ENCODE results near the gene ACTN1. TPM values are rescaled to one million over a fixed set of nuclear protein-coding genes. Genes with fewer than 3 reads are reported as not detected.

ACTN1 gene
- total RNA-seq, 1 experiment from 2014 or later = 363 TPM

- DNase-seq (ENCODE audit: low read depth) = peak; percentile 100
These were observed 27.9 kb downstream of the ACTN1 start for GRCh38 chr14:68951035-68951797.

- DNase-seq (ENCODE audit: low read depth) = peak; percentile 49
These were observed 29.0 kb downstream of the ACTN1 start for GRCh38 chr14:68950111-68950510.

DNA sequence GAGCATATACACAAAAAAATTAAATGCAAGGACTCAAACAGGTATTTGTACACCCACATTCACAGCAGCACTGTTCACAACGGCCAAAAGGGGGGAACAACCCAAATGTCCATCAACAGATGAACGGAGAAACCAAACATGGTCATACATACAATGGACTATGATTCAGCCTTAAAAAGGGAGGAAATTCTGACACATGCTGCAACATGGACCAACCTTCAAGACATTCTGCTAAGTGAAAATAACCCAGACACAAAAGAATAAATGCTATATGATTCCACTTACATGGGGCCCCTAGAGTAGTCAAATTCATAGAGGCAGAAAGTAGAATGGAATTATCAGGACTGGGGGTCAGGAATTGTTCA lies 29.5 kb downstream of the ACTN1 start:
- DNase-seq (ENCODE audit: low read depth) = no peak

DNA sequence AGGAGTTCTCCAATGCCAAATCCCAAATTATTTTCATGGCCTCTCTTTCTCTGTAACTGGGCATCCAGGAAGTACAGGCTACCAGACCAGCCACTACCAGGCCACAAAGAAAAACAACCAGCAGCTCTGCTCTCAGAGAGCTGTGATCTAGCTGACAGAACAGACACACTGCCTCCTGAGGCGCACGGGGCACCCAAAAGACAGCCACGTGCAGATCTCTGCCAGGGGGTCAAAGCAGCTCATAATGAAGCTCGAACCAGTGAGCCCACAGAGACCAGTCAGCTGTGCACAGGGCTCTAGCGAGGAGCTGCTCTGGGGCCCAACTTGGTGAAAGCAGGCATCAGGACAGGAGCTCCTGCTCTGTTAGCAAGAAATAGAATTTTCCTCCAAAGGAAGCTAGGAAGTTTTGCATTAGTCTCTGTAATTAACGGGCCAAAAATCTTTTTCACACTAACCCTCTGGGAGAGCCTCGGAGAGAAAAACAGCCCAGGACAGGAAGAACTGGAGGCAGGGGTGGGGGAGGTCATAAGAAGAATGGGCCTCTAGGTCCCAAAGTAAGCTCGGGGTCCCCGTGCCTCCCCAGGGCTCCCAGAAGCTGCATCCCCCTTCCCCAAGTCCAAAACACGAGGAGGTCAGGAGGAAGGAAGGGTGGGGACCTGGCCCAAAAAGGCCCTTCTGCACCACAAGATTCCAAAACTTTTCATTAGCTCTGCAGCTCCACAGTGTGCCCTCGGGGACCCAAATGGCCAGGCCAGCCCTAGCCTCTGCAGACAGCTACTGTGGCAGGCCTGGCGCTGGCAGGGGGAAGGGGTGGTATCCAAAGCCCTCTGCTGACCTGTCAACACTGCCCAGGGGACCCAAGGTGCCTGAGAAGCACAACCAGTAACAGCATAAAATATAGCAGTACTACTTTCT lies 30.2 kb downstream of the ACTN1 start:
- no peak for DNase-seq (ENCODE audit: low read depth)

GRCh38 chr14:68947802-68948201 lies 31.3 kb downstream of the ACTN1 start:
- no peak for DNase-seq (ENCODE audit: low read depth)

- DNase-seq (ENCODE audit: low read depth) = no peak
These were observed 32.6 kb downstream of the ACTN1 start for GRCh38 chr14:68946489-68946822.

DNA sequence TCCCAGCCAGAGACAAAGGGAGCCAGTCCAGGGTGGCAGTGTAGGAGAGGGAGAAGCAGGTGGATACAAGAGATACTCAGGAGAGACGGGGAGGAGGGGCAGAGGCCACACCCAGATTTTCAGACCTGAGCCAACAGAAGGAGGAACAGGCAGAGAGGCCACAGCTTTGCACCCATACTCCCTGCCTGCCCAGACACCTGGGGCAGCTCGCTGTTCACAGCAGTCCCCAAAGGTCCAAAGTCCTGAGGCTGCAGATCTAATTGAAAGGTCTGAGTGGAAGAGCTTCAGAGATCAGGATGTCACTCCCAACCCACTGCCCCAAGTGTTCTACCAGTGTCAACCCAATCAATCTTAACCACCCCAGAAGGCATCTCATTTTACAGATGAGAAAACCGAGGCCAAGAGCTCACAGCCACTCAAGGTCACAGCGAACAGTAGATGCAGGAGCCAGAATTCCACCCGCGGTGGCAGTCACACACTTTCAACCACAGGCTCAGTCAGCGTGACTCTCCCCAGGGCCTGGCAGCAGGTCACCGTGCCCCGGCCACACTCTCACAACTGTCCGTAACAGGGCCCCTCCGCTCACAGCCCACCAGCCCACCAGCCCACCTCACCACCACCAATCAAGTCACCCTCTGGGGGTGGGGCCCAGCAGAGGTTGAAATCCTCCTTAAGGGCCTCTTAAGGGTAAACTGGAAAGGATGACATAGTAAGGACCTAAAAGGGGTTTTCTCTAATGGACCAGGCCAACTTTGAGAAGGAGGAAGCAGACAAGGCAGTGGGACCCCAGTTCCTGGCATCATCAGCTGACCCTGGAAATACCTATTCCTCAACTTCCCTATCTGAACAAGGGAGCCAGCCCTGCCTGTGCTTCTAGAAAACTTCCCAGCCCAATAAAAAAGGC lies 33.3 kb downstream of the ACTN1 start:
- no peak for DNase-seq (ENCODE audit: low read depth)

DNA sequence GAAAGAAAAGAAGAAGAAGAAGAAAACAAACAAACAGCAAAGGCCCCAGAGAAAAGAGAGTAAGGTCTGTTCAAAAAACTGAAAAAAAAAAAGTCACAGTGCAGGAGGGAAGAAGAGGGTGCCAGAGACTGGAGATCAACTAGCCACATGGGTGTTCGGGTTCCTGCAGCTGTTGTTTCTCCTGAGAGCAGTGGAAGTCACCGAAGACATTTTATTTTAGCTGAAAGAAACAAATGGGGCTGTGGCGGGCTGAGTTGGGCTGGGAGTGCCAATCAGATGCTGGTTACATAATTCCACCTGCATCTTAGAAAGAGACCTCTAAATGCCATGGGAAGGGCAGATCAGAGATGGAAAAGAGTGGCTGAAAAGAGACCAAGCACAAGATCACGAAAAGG lies 33.9 kb downstream of the ACTN1 start:
- no peak for DNase-seq (ENCODE audit: low read depth)

- DNase-seq (ENCODE audit: low read depth) = no peak
These were observed 34.9 kb downstream of the ACTN1 start for GRCh38 chr14:68944162-68944561.

DNA sequence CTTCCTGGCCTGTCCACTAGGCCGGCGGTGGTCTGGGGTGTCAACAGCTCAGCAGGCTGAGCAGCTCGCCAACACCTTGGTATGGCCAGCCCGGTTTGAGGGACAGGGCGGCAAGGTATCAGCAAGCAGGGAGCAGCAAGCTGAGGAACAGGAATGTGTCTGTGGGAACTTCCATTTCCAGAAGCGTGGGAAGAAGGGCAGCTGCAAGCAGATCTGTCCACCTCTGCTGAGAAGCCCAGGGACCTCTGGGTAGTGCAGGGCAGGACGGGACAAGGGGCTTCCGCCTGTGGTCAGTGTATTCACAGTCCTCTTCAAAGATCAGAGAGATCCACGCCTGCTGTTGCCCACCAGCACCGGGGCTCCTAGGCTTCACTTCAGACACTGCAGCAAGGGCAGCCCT lies 36.0 kb downstream of the ACTN1 start:
- no peak for DNase-seq (ENCODE audit: low read depth)

- no peak for DNase-seq (ENCODE audit: low read depth)
These were observed 36.6 kb downstream of the ACTN1 start for GRCh38 chr14:68942296-68943035.

DNA sequence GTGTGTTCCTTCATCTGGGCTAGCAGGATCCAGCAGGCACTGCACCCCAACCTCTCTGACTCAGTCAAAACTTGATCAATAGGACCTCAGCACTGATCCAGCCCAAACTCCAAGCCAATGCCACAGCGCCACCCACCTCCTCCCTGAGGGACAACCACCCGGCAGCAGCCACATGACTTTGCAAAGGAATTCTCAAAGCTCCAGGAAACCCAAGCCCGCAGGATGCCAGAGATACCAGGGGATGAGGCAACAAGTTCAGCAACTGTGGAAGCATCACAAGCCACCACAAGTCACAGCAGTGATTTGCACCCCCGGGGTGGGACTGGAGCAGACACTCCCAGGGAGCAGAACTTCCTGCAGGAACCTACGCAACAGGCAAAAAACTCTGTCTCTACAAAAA lies 37.3 kb downstream of the ACTN1 start:
- DNase-seq (ENCODE audit: low read depth) = peak; percentile 99

GRCh38 chr14:68940614-68941185 lies 38.4 kb downstream of the ACTN1 start:
- DNase-seq (ENCODE audit: low read depth) = peak; percentile 67

DNA sequence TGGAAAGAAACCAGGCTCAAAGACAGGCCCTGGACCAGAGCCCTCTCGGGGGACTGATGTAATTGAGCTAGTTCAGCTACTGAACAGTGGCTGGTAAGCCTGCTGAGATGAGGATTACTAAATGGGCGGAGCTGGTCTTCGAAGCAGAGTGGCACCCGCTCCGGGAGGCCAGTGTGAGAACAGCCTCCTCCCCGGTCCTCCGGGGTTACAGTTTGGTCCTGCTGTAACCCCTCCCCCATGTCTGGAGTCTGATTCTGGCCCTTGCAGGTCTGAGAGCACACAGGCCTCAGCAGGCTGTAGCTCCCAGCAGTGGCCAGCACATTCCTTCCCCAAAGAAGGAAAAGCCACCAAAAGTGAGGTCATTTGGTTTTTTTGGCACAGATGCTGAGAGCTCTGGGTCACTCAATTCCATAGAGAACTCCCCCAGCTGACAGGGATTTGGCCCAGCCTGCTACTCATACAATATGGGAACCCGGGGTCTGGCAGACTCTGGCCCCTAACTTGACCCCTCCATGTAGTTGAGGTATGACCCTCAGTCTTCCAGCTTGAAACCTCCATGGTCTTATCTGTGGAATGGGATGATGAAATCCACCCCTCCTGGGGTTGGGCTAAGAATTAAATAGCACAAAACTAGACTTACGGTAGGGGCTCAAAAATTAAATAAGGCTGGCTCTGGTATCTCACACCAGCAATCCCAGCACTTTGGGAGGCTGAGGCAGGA lies 39.0 kb downstream of the ACTN1 start:
- peak; percentile 99 for DNase-seq (ENCODE audit: low read depth)

DNA sequence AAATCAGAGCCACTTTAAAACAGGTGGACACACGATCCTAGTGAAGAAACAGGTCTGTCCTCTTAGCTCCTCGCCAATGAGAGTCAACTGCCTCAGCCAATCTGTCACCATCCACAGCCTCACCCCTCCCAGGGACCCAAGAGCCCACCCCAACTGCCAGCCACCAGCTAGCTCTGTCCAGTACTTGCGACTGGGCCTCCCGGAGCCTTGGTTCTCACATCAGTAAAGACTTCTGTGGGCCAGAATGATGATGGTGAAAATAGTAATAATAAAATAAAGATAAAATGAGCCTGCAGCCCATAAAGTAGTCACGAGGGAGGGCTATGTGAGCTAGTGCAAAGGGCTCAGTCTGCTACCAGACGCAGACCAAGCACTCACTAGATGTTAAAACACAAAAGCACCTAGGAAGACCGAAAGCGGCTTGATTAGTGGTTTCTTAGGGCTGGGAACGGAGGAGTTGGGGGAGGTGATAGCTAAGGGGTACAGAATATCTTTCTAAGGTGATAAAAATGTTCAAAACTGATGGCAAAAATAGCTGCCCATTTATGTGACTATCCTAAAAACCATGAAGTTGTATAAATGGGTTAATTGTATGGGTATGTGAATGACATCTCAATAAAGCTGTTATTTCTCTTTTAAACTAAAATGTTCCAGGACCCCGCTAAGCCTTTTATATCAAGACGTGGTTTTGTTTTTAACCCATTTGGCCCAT lies 39.8 kb downstream of the ACTN1 start:
- DNase-seq (ENCODE audit: low read depth) = no peak

DNA sequence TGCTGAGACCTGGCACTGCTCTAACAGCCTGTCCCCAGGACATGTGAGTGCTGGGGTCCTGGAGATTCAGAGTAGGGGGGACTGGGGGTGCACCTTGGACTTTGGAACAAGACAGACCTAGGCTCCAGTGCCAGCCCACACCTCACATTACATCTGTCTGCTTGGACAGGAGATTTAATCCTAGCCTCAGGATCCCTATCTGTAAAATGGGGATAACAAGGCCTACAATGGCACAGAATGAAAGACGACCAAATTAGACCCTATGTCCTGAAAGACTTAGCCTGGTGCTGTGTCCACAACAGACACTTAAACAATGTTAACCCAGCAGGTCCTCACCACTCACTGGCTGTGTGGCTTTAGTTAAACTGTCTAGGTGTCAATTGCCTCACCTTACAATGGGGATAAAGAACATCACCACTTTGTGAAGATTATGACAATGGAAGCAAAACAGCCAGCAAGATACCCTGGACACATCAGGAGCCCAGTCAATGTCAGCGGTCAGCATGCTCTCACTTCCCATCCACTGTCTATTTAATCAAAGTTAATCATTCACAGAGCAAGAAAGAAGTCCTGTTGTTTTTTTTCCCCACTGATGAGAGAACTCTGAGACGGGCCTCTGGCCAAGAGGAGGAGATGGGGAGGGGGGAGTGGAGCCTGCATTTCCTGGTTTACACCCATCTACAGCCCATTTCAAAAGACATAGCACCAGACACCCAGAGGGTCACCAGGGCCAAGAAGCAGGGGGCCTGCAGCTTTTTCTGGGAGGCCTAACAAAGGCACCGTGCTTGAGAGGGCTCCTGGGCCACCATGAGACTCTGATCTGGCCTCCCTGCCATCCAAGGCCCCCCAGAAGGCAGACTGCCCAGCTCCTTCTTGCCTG lies 40.6 kb downstream of the ACTN1 start:
- no peak for DNase-seq (ENCODE audit: low read depth)

GRCh38 chr14:68937471-68938270 lies 41.4 kb downstream of the ACTN1 start:
- DNase-seq (ENCODE audit: low read depth) = no peak

GRCh38 chr14:68936980-68937379 lies 42.1 kb downstream of the ACTN1 start:
- DNase-seq (ENCODE audit: low read depth) = no peak
